ENCODE data around the gene ZMYND8.
A peak's percentile ranks its signal among the peaks of the same experiment; 100 is the strongest.

Gene ZMYND8

GRCh38 chr20:47332381-47333206 is 23.9 kb downstream of the ZMYND8 start:
- DNase-seq, result no peak

GRCh38 chr20:47330933-47331708 is 25.4 kb downstream of the ZMYND8 start:
- no peak for DNase-seq

GRCh38 chr20:47330071-47330470 is 26.4 kb downstream of the ZMYND8 start:
- DNase-seq, result no peak

GRCh38 chr20:47328129-47328528 is 28.4 kb downstream of the ZMYND8 start:
- no peak for DNase-seq

- DNase-seq, result no peak
These were observed 28.8 kb downstream of the ZMYND8 start for GRCh38 chr20:47327711-47328110.

- no peak for DNase-seq
These were observed 29.7 kb downstream of the ZMYND8 start for GRCh38 chr20:47326658-47327268.

- no peak for DNase-seq
These were observed 31.3 kb downstream of the ZMYND8 start for GRCh38 chr20:47325242-47325641.

- peak; percentile 61 for DNase-seq
These were observed 35.3 kb downstream of the ZMYND8 start for GRCh38 chr20:47320990-47321805.

- DNase-seq, result peak; percentile 36
These were observed 36.8 kb downstream of the ZMYND8 start for GRCh38 chr20:47319517-47320252.

- no peak for DNase-seq
These were observed 37.6 kb downstream of the ZMYND8 start for GRCh38 chr20:47318586-47319516.

GRCh38 chr20:47318027-47318585 is 38.4 kb downstream of the ZMYND8 start:
- no peak for DNase-seq

GRCh38 chr20:47317127-47317895 is 39.2 kb downstream of the ZMYND8 start:
- DNase-seq, result no peak

GRCh38 chr20:47316776-47317126 is 39.7 kb downstream of the ZMYND8 start:
- DNase-seq, result no peak

- no peak for DNase-seq
These were observed 41.0 kb downstream of the ZMYND8 start for GRCh38 chr20:47315339-47316056.

- DNase-seq, result no peak
These were observed 41.7 kb downstream of the ZMYND8 start for GRCh38 chr20:47314647-47315338.

- no peak for DNase-seq
These were observed 44.4 kb downstream of the ZMYND8 start for GRCh38 chr20:47311967-47312681.

GRCh38 chr20:47311211-47311610 is 45.3 kb downstream of the ZMYND8 start:
- DNase-seq, result no peak

- no peak for DNase-seq
These were observed 45.8 kb downstream of the ZMYND8 start for GRCh38 chr20:47310729-47311128.

Measured in NCI-H774 (cell line).